K562 (cell line): ENCODE results near the gene TIMM17B. TPM values are rescaled to one million over a fixed set of nuclear protein-coding genes. Genes with fewer than 3 reads are reported as not detected.

Experiments
- ATAC-seq: fragments of 200-7000 bp; cut with Tn5 transposase; 3 replicates; pipeline ENCODE4 v1.9.1; 2020; ENCODE audit warnings: moderate library complexity
- BruUV-seq: library from RNA; stranded (reverse); fragments of 400-500 nt; replicated peaks from 2 replicates; lab custom pipeline; 2021; lab: Mats Ljungman, UMichigan
- CTCF ChIA-PET: fragments of 300-600 bp; formaldehyde crosslinking; extraction: SDS; loops from one replicate; lab custom pipeline; 2021; ENCODE audit warnings: low intra/inter-chr PET ratio; lab: Yijun Ruan, JAX
- POLR2A ChIA-PET: fragments of 300-600, 350-650 bp; sonication (Branson Sonifier 250); formaldehyde crosslinking; extraction: SDS; loops from one replicate; lab custom pipeline; 2021; ENCODE audit warnings: antibody characterized with exemption, inconsistent platforms; lab: Yijun Ruan, JAX
- DNase-seq, 4 experiments: peaks; one replicate each; pipeline versions ENCODE4 v3.0.0 to v3.0.0-alpha.2; 2011 to 2018; ENCODE audit warnings: low spot score in 3 of 4, mixed read lengths in 3 of 4; ENCODE audit errors: extremely low read depth in 1 of 4
- FAIRE-seq: peaks from 2 replicates; lab custom pipeline; 2011; peaks lifted over from hg19 to GRCh38; lab: Jason Lieb, UNC
- H2AFZ ChIP-seq: 2 replicates; pipeline ENCODE4 v1.6.0; 2011; ENCODE audit warnings: low read depth, low read length, control low read depth, inconsistent platforms
- H3K27ac ChIP-seq: fragments of 200-600 bp; 3 replicates; pipeline ENCODE4 v1.8.0; 2011; ENCODE audit warnings: low read depth, mild to moderate bottlenecking, control low read depth, inconsistent platforms, low read length, moderate library complexity, mixed read lengths; ENCODE audit errors: extremely low read depth
- H3K27me3 ChIP-seq, 2 experiments: fragments of 300-600 bp in 1 of 2; 2 replicates in 1 of 2; 3 replicates in 1 of 2; pipeline versions ENCODE4 v1.6.0 to v1.8.0; 2011; ENCODE audit warnings: inconsistent platforms in 2 of 2, low read length in 2 of 2, mild to moderate bottlenecking in 1 of 2, mixed read lengths in 1 of 2, moderate library complexity in 1 of 2; ENCODE audit not compliant: control insufficient read depth in 2 of 2, insufficient read depth in 2 of 2
- H3K36me3 ChIP-seq: fragments of 300-600 bp; 3 replicates; pipeline ENCODE4 v1.8.0; 2011; ENCODE audit warnings: mild to moderate bottlenecking, low read length, inconsistent platforms; ENCODE audit not compliant: control insufficient read depth, insufficient read depth
- H3K4me1 ChIP-seq, 2 experiments: fragments of 200-600 bp in 1 of 2; replicated peaks in 1 of 2; 2 replicates in 1 of 2; 3 replicates in 1 of 2; pipeline versions ENCODE4 v1.5.1 to v1.8.0; 2011; ENCODE audit warnings: inconsistent platforms in 2 of 2, low read length in 2 of 2, mild to moderate bottlenecking in 1 of 2, mixed read lengths in 1 of 2, moderate library complexity in 1 of 2; ENCODE audit not compliant: control insufficient read depth in 2 of 2, insufficient read depth in 2 of 2
- H3K4me2 ChIP-seq: 2 replicates; pipeline ENCODE4 v1.6.1; 2011; ENCODE audit warnings: low read length, control low read depth, inconsistent platforms, mixed read lengths; ENCODE audit not compliant: insufficient read depth
- H3K4me3 ChIP-seq: fragments of 200-600 bp; sonication (generic), shearing (Covaris generic); 2 replicates; pipeline ENCODE4 v1.5.1; 2016; ENCODE audit warnings: control low read depth, inconsistent platforms
- H3K79me2 ChIP-seq: fragments of 200-600 bp; 3 replicates; pipeline ENCODE4 v1.8.0; 2011; ENCODE audit warnings: low read length, inconsistent platforms; ENCODE audit not compliant: control insufficient read depth, insufficient read depth
- H3K9ac ChIP-seq, 2 experiments: 2 replicates each; pipeline versions ENCODE4 v1.6.0 to v1.6.1; 2011; ENCODE audit warnings: low read depth in 2 of 2, low read length in 2 of 2, control low read depth in 1 of 2, inconsistent platforms in 1 of 2, mild to moderate bottlenecking in 1 of 2, mixed read lengths in 1 of 2; ENCODE audit not compliant: insufficient read depth in 1 of 2
- H3K9me1 ChIP-seq: one replicate; pipeline ENCODE4 v1.6.0; 2011; ENCODE audit warnings: inconsistent platforms, mild to moderate bottlenecking, low read length, moderate library complexity; ENCODE audit not compliant: control insufficient read depth, insufficient read depth
- H3K9me3 ChIP-seq: replicated peaks from 2 replicates; pipeline ENCODE4 v1.5.1; 2011; ENCODE audit warnings: low read depth, low read length, inconsistent platforms; ENCODE audit not compliant: control insufficient read depth, insufficient read depth
- H4K20me1 ChIP-seq: replicated peaks from 2 replicates; pipeline ENCODE4 v1.6.1; 2011; ENCODE audit warnings: low read length, inconsistent platforms, mixed read lengths; ENCODE audit not compliant: control insufficient read depth, insufficient read depth
- FOXK2 ChIP-seq, 2 experiments: fragments of 450-650 bp; IDR thresholded peaks in 1 of 2; conservative IDR thresholded peaks in 1 of 2; 2 replicates each; pipeline ENCODE4 v1.6.1; 2016; ENCODE audit warnings: low read depth in 2 of 2, mild to moderate bottlenecking in 1 of 2
- GATA2 ChIP-seq: sonication (generic); formaldehyde crosslinking; IDR thresholded peaks from 2 replicates; pipeline ENCODE4 v1.4.0; 2020; ENCODE audit warnings: mild to moderate bottlenecking, missing genetic modification reagents
- GATAD2A ChIP-seq: fragments of 450-650 bp; IDR thresholded peaks from 2 replicates; pipeline ENCODE4 v1.6.1; 2017
- KLF1 ChIP-seq: fragments of 450-650 bp; IDR thresholded peaks from 2 replicates; pipeline ENCODE4 v1.6.1; 2016; ENCODE audit warnings: missing genetic modification characterization, missing compliant biosample characterization
- PHB ChIP-seq: fragments of 250-450 bp; sonication (Bioruptor Pico); IDR thresholded peaks from 2 replicates; pipeline ENCODE4 v1.5.0; 2021
- PHF21A ChIP-seq: fragments of 450-650 bp; IDR thresholded peaks from 2 replicates; pipeline ENCODE4 v1.6.1; 2017; ENCODE audit warnings: low read depth, borderline replicate concordance
- PYGO2 ChIP-seq: fragments of 450-650 bp; IDR thresholded peaks from 2 replicates; pipeline ENCODE4 v1.6.1; 2016; ENCODE audit warnings: mild to moderate bottlenecking, missing genetic modification characterization, moderate library complexity, missing compliant biosample characterization
- RBM22 ChIP-seq: fragments of 200-400 bp; formaldehyde crosslinking; IDR thresholded peaks from 2 replicates; pipeline ENCODE4 v1.6.1; 2018; ENCODE audit warnings: low read length, low read depth; ENCODE audit not compliant: poor library complexity, severe bottlenecking
- TAF1 ChIP-seq: IDR thresholded peaks from 2 replicates; pipeline ENCODE4 v1.6.1; 2011; ENCODE audit warnings: mild to moderate bottlenecking, low read length, moderate library complexity; ENCODE audit not compliant: insufficient read depth, control insufficient read depth, severe bottlenecking; ENCODE audit errors: extremely low read depth
- U2AF1 ChIP-seq: fragments of 200-400 bp; formaldehyde crosslinking; optimal IDR thresholded peaks from 2 replicates; pipeline ENCODE3; 2017; ENCODE audit warnings: mild to moderate bottlenecking, low read depth, low read length, moderate library complexity
- ZKSCAN3 ChIP-seq: fragments of 250-450 bp; sonication (Bioruptor Pico); IDR thresholded peaks from 2 replicates; pipeline ENCODE4 v1.4.0; 2020
- WGBS: fragments of 100-300 bp; shearing (Covaris generic); methylation state at CpG from one replicate; pipeline ENCODE4 v1.1.6; 2016; ENCODE audit warnings: low coverage, mixed read lengths; ENCODE audit not compliant: insufficient coverage; ENCODE audit errors: missing lambda C conversion rate; 5-methylcytosine and 5-hydroxymethylcytosine counted together
- in situ Hi-C: fragments of 300-500 bp; cut with MboI; formaldehyde crosslinking; loops from 4 replicates; pipeline ENCODE4 v1.15.0; 2018; ENCODE audit warnings: inconsistent platforms, mixed read lengths
- intact Hi-C: fragments of 100-400 bp; cut with micrococcal nuclease; formaldehyde crosslinking; loops from 2 replicates; pipeline ENCODE4 v1.14.2; 2022
- polyA plus RNA-seq, 8 experiments: library from polyadenylated mRNA; depleted of rRNA in 4 of 8; stranded (reverse) in 5 of 8; unstranded in 3 of 8; fragments of >200 nt; fragmentation: Nextera tagmentation in 2 of 8; fragmentation: Illumina TruSeq in 1 of 8; extraction: Ambion mirVana in 2 of 8; extraction: Trizol in 1 of 8; gene quantifications; 2 replicates each; pipeline versions ENCODE4 v1.2.1 to v1.2.3, GENCODE V29; 2011 to 2014; ENCODE audit warnings: inconsistent platforms in 1 of 8, missing spikeins in 1 of 8
- total RNA-seq, 7 experiments: library from RNA; depleted of rRNA in 6 of 7; stranded (reverse); fragments of >200 nt in 6 of 7; fragmentation: Illumina TruSeq in 2 of 7; extraction: Trizol in 2 of 7; gene quantifications; 2 replicates each; pipeline versions ENCODE4 v1.2.1 to v1.2.3, GENCODE V29; 2011 to 2021; ENCODE audit warnings: low replicate concordance in 1 of 7
- TF ChIP-seq, protein P1 (sequence below), 2 experiments: fragments of 200-800 bp in 1 of 2; sonication (Bioruptor generic) in 1 of 2; sonication (generic) in 1 of 2; formaldehyde crosslinking in 1 of 2; IDR thresholded peaks in 1 of 2; conservative IDR thresholded peaks in 1 of 2; 2 replicates each; pipeline versions ENCODE4 v1.5.0 to v1.6.1; 2016 to 2020; ENCODE audit warnings: missing compliant biosample characterization in 1 of 2, missing genetic modification characterization in 1 of 2, missing genetic modification reagents in 1 of 2
- TF ChIP-seq, protein P2 (sequence below): fragments of 450-650 bp; IDR thresholded peaks from 2 replicates; pipeline ENCODE4 v1.7.0; 2016; ENCODE audit warnings: borderline replicate concordance
- TF ChIP-seq, protein P3 (sequence below): sonication (generic); formaldehyde crosslinking; IDR thresholded peaks from 2 replicates; pipeline ENCODE4 v1.9.0; 2022; ENCODE audit warnings: mild to moderate bottlenecking, missing genetic modification reagents
- TF ChIP-seq, protein P4 (sequence below): sonication (generic); formaldehyde crosslinking; IDR thresholded peaks from 2 replicates; pipeline ENCODE4 v1.8.1; 2023; ENCODE audit warnings: mild to moderate bottlenecking, missing genetic modification reagents

The TIMM17B gene
- total and polyA plus RNA-seq, 9 of the 15 experiments (the other 6 are each of a cell fraction or from before 2014, with no cell fraction given) = 9.9 to 184 (median 115) TPM

DNA sequence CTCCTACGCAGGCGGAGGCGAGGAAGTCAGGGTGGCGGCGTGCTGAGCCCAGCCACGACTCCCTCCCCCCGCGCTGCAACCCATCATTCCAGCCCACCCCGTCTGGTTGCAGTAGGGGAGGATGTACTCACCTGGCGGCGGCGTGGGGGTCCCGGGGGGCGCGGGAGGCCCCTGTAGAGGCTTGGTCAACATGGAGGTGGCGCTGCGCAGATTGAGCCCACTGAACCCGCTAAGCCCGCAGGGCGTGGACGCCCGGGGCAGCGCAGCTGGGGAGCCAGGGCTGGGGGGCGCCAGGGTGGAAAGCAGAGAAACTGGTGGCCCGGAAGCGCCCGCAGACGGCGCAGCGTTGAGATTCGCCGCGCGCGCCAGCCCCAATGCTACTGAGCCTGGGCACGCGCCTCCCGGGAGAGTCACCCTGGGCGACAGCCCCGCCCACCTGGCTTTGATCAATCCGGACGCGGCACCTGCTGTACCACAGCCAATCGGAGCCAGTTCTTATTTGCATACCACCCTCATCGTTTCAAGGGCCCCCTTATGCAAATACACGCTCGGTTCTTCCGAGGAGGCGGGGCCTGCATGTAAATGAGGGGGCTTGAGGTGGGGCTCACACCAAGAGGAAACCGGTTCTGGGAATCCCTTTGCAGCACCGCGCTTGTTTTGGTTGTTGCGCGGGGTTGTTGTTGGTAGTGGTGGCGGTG is 21.2 kb upstream of the TIMM17B start, which contains the start of gene PIM2:
TSS of gene PIM2 (minus strand) at position 382 of the 698 bp plus-strand sequence. CDS start at position 192, 190 bp downstream.
- ATAC-seq (peak; percentile 89), FAIRE-seq (peak; percentile 93), DNase-seq (peak; percentile 85 to 97 (median 91))
- peak within 1 kb of the TSS; percentile 89 for H3K4me3 ChIP-seq
- H3K4me2 ChIP-seq = peak within 1 kb of the TSS; percentile 97
- CTCF ChIA-PET = no interaction called here
- POLR2A ChIA-PET = interaction anchor here (1.0 kb wide), 1 partner anchor 18 kb away, joined by 4 read pairs; no protein-coding TSS in a partner anchor
- peaks cover 35 to 38% of the 10 kb centered on the region in 2 experiments for H3K4me1 ChIP-seq
- H4K20me1 ChIP-seq = peaks cover 34% of the 10 kb centered on the region
- intact Hi-C loops = loop anchor here (1.0 to 10.0 kb wide), 2 partner anchors 19 to 284 kb away; no protein-coding TSS in a partner anchor
- peaks cover 67% of the 10 kb centered on the region for H3K79me2 ChIP-seq
- peak within 1 kb of the TSS; percentile 77 for H3K27ac ChIP-seq
- H3K9ac ChIP-seq = peak within 1 kb of the TSS; percentile 73 to 92
- peak within 1 kb of the TSS; percentile 54 for H2AFZ ChIP-seq
- no peaks in the 10 kb centered on the region for H3K9me1 ChIP-seq
- H3K9me3 ChIP-seq = no peaks in the 10 kb centered on the region
- H3K36me3 ChIP-seq = peaks cover 62% of the 10 kb centered on the region
- under 1% methylated on average over 33 of the region's 55 CpGs for WGBS
- BruUV-seq = no TSS peak
- no peaks in the 10 kb centered on the region; a peak in 1 of 5 replicates for H3K27me3 ChIP-seq
- in situ Hi-C loops = no loop called here
- TF ChIP-seq FOXK2 (conservative IDR thresholded peaks at IDR 0.05 in 1 of 2, IDR thresholded peaks at IDR 0.05 in 1 of 2; ENCODE audit: low read depth in 2 of 2) (peak; percentile 73 to 82), PYGO2 (tag) (no peak), GATAD2A (no peak), ZKSCAN3 (no peak), GATA2 (CRISPR knock-in tag) (no peak), U2AF1 (no peak), PHB (no peak), PHF21A (no peak), KLF1 (tag) (no peak), TAF1 (peak; percentile 95), RBM22 (peak; percentile 61)
- TF ChIP-seq, protein P1, sequence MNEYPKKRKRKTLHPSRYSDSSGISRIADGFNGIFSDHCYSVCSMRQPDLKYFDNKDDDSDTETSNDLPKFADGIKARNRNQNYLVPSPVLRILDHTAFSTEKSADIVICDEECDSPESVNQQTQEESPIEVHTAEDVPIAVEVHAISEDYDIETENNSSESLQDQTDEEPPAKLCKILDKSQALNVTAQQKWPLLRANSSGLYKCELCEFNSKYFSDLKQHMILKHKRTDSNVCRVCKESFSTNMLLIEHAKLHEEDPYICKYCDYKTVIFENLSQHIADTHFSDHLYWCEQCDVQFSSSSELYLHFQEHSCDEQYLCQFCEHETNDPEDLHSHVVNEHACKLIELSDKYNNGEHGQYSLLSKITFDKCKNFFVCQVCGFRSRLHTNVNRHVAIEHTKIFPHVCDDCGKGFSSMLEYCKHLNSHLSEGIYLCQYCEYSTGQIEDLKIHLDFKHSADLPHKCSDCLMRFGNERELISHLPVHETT (CRISPR knock-in tag; conservative IDR thresholded peaks at IDR 0.05 in 1 of 2, IDR thresholded peaks at IDR 0.05 in 1 of 2) = no peak
- TF ChIP-seq, protein P2, sequence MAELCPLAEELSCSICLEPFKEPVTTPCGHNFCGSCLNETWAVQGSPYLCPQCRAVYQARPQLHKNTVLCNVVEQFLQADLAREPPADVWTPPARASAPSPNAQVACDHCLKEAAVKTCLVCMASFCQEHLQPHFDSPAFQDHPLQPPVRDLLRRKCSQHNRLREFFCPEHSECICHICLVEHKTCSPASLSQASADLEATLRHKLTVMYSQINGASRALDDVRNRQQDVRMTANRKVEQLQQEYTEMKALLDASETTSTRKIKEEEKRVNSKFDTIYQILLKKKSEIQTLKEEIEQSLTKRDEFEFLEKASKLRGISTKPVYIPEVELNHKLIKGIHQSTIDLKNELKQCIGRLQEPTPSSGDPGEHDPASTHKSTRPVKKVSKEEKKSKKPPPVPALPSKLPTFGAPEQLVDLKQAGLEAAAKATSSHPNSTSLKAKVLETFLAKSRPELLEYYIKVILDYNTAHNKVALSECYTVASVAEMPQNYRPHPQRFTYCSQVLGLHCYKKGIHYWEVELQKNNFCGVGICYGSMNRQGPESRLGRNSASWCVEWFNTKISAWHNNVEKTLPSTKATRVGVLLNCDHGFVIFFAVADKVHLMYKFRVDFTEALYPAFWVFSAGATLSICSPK = no peak
- TF ChIP-seq, protein P3, sequence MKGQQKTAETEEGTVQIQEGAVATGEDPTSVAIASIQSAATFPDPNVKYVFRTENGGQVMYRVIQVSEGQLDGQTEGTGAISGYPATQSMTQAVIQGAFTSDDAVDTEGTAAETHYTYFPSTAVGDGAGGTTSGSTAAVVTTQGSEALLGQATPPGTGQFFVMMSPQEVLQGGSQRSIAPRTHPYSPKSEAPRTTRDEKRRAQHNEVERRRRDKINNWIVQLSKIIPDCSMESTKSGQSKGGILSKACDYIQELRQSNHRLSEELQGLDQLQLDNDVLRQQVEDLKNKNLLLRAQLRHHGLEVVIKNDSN (CRISPR knock-in tag) = peak; percentile 92
- TF ChIP-seq, protein P4, sequence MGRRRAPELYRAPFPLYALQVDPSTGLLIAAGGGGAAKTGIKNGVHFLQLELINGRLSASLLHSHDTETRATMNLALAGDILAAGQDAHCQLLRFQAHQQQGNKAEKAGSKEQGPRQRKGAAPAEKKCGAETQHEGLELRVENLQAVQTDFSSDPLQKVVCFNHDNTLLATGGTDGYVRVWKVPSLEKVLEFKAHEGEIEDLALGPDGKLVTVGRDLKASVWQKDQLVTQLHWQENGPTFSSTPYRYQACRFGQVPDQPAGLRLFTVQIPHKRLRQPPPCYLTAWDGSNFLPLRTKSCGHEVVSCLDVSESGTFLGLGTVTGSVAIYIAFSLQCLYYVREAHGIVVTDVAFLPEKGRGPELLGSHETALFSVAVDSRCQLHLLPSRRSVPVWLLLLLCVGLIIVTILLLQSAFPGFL (CRISPR knock-in tag) = no peak
